ENCODE results near the gene CDKN2D.
A peak's percentile ranks its signal among the peaks of the same experiment; 100 is the strongest.
"Not testable (repeated sequence)": the region's sequence is repeated elsewhere in the genome, so short reads cannot be mapped to it uniquely, and the experiment has no call there.

CDKN2D gene

DNA sequence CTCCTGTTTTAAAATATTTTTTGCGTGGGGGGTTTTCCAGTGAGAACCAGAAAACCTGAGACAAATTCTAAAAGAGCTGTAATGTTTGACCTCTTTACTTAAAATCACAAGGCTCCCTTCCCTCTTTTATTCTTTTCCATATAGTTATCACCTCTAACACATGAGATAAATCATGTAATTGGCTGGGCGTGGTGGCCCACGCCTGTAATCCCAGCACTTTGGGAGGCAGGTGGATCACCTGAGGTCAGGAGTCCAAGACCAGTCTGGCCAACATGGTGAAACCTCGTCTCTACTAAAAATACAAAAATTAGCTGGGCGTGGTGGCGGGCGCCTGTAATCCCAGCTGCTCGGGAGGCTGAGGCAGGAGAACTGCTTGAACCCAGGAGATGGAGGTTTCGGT lies 17.8 kb downstream of the CDKN2D start:
- not testable (repeated sequence) for DNase-seq

DNA sequence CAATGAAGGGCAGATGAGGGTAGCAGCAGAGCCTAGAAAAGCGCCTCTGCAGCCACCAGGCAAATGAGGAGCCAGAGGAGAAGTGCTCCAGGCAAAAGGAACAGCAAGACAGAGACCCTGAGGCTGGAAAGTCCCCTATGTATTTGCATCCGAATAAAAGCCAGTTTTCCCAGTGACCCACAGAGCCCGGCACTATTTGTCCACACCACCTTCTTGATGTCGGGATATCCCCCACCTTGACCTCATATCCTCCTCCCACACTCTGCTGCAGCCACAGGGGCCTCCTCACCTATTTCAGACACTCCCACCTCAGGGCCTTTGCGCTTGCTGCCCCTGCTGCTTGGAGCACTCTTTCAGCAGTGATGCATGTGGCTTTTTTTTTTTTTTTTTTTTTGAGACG lies 18.4 kb downstream of the CDKN2D start:
- no peak for DNase-seq

DNA sequence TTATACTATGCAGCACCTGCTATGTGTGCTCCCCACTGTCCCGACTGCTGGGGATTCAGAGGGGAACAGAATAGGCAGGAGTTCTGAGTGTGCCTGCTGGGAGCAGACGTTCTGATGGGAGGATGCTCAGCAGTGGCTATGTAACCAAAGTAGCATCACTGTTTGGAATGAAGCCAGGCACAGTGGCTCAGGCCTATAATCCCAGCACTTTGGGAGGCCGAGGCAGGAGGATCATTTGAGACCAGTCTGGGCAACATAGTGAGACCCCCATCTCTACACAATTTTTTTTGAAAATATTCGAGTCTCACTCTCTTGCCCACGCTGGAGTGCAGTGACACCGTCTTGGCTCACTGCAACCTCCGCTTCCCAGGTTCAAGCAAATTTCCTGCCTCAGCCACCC lies 19.0 kb downstream of the CDKN2D start:
- no peak for DNase-seq

DNA sequence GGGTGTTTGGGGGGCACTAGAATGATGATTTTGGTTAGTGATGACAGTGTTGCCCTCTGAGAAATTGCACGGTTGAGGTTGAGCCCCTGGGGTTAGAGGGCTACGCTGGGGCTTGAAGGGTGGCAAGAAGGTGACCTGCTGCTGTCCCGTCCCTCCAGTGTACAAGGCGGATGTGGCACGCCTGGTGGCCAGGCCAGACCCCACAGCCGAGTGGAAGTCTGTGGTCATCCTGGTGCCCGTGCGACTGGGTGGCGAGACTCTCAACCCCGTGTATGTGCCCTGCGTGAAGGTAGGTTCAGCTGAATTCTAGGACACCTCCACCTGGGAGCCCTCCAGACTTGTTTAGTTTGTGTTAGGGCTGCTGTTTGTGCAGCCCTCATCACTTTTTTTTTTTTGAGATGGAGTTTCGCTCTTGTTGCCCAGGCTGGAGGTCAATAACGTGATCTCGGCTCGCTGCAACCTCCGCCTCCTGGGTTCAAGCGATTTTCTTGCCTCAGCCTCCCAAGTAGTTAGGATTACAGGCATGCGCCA lies 20.0 kb downstream of the CDKN2D start:
- no peak for DNase-seq

DNA sequence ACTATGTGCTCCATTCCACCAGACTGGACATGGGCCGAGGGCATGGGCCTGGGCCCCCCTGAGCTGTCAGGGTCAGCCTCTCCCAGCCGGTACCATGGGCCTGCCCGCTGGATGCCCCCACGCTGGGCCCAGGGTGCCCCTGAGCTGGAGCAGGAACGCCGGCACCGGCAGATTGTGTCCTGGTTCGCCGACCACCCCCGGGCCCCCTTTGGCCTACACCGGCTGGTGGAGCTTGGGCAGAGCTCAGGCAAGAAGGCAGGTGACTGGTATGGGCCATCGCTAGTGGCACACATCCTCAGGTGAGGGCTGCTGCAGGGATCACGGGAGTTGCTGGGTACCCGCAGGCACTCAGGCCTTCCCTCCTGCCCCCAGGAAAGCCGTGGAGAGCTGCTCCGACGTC lies 22.0 kb downstream of the CDKN2D start:
- no peak for DNase-seq

DNA sequence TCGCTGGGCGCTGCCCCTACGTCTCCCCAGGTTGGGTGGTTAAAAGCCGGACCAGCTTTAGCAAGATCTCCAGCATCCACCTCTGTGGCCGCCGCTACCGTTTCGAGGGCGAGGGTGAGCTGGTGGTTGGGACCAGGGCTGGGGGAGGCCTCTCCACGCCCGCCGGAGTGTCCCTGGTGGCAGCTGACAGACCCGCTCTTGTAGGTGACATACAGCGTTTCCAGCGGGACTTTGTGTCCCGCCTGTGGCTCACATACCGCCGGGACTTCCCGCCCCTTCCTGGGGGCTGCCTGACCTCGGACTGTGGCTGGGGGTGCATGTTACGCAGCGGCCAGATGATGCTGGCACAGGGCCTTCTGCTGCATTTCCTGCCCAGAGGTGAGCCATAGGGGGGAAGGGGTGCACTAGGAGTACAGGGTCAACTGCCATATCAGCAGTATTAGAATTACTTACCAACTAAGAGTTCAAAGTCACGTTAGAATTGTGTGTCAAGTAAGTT lies 24.0 kb downstream of the CDKN2D start:
- DNase-seq, result no peak

DNA sequence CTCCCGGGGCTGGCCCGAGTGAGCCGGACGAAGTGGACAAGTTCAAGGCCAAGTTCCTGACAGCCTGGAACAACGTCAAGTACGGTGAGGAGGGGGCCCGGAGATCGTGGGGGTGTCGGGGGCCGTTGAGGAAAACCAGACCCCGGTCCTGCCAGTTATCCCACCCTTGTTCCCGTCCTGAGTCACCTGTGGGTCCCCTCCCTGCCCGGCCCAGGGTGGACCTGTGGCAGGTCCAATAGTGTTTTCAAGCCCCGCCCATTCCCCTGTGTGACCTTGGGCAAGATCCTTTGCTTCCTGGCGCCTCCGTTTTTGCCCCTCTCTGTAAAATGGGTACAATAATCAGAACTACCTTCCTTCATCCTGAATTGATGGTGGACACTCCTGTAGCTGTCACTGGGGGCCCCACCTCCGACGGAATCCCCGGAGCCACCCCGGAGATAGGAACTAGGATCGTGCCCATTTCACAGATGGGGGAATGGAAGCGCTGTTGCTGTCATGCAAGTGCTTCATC lies 24.5 kb downstream of the CDKN2D start:
- no peak for DNase-seq

DNA sequence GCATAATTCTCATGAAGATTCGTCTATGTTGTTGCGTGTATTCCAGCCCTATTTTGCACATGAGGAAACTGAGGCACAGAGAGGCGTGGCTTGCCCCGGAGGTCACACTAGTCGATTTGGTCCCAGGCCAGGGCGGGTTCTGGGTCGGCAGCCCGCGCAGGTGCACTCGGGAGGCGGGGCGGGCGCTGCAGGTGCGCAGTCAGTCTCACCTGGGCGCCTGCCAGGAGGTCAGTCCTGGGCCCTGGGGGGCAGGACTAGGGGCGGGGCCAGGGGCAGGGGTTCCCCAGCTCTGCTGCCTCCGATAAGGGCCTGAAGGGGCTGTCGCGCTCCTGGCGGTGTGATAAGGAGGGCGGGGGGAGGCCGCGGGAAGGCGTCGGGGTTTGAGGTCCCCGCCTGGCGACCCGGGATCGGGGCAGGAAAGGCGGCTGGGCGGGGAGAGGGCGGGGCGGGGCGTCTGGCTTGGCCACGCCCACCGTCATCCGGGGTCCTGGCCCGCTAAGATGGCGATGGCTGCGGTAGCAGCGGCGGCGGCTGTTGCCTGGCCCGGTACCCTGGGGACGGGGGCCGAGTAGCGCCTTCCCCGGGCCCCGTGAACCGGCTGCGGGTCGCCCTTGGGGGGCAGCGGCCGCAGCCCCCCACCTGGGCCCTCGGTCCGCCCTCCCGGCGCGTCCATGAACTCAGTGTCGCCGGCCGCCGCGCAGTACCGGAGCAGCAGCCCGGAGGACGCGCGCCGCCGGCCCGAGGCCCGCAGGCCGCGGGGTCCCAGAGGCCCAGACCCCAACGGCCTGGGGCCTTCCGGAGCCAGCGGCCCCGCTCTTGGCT lies 25.1 kb downstream of the CDKN2D start, which contains the start of gene ATG4D:
ATG4D (plus strand) TSS at position 485 of the 822 bp plus-strand sequence; CDS start at position 672, 187 bp downstream.
- peak; percentile 79 for DNase-seq

DNA sequence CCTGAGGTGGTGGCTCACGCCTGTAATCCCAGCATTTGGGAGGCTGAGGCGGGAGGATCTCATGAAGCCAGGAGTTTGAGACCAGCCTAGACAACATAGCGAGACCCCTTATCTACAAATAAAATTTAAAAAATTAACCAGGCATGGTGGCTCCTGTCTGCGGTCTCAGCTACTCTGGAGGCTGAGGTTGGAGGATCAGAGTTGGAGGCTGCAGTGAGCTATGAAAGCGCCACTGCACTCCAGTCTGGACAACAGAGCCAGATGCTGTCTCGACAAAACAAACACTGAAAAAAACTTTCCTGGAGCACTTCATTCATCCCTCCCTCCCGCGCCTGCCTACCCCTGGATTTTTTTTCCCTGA lies 25.7 kb downstream of the CDKN2D start:
- no peak for DNase-seq

DNA sequence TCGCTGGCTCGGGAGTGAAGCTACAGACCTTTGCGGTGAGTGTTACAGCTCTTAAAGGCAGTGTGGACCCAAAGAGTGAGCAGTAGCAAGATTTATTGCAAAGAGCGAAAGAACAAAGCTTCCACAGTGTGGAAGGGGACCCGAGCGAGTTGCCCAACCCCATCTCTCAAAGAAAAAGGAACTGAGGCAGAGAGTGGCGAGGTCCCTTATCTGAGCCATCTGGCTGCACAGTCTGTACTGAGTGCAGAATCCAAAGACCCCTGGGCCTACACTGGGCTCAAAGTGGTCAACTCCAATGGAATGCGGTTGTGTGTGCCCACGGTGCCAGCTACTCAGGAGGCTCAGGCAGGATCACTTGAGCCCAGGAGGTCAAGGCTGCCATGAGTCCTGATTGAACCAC lies 29.8 kb downstream of the CDKN2D start:
- not testable (repeated sequence) for DNase-seq

DNA sequence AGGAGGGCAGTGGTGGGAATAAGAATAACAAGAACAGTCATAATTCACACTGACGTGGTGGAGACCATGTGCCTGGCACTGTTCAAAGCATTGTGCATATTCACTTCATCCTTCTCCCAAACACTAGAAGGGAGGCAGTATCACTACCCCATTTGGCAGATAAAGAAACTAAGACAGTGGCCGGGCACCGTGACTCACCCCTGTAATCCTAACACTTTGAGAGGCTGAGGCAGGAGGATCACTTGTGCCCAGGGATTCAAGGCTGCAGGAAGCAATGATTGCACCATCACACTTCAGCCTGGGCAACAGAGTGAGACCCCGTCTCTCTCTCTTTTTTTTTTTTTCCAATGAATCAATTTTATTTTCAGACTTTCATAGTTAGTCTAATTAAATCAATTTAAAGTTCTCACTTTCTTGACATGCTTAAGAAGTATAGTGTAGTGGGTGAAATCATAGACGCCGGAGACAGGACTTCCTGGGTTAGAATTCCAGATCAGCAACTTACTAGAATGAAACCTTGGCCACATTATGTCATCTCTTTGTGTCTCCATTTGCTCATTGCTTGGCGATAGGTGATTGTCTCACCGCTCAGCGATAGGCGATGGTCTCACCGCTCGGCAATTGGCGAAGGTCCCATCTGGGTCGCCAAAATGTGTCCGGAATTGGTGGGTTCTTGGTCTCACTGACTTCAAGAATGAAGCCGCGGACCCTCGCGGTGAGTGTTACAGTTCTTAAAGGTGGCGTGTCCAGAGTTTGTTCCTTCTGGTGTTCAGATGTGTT lies 30.4 kb downstream of the CDKN2D start:
- no peak for DNase-seq

DNA sequence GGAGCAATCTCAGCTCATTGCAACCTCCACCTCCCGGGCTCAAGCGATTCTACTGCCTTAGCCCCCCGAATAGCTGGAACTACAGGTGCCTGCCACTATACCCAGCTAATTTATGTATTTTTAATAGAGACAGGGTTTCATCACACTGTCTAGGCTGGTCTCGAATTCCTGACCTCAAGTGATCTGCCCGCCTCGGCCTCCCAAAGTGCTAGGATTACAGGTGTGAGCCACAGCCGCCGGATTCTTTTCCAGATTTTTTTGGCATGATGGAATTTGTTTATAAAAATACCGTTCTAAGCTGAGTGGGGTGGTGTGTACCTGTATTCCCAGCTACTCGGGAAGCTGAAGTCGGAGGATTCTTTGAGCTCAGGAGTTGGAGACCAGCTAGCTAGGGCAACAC lies 31.1 kb downstream of the CDKN2D start:
- no peak for DNase-seq

DNA sequence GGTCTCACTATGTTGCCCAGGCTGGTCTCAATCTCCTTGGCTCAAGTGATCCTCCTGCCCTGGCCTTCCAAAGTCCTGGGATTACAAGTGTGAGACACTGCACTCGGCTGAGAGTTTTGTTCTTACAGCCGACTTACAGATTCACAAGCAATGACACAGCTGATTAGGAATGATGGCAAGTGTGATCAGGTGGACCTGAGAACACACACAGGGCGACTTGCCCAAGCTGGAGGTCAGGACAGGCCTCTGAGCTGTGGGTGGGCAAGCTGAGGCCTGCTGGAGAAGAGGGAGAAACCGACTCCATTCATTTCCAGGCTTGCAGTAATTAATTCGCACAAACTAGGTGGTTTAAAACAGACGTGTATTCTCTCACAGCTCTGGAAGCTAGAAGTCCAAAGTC lies 33.2 kb downstream of the CDKN2D start:
- DNase-seq, result no peak

DNA sequence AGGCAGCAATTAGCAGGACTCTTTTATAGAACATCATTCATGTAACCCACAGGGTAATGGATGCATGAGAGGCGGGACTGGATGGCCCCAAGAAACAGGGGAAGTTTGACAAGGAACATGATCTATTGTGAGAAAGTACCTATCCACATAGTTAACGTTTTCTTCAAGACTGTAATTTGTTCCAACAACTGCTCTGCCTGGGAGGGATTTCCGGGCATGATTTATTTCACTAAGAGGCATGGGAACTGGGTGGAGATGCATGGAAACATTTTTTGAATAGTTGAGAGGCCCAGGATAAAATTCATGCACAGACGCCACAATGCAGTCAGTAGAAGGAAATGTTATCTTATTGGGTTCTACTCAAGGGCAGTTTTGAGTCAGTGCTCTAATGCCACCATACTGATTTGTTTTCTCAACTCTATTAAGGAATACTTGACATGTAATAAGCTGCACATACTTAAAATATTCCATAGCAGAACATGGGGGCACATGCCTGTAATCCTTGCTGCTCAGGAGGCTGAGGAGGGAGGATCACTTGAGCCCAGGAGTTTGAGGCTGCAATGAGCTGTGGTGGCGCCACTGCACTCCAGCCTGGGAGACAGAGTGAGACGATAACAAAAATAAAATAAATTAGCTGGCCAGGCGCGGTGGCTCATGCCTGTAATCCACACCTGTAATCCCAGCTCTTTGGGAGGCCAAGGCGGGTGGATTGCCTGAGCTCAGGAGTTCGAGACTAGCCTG lies 35.0 kb downstream of the CDKN2D start:
- DNase-seq, result no peak

DNA sequence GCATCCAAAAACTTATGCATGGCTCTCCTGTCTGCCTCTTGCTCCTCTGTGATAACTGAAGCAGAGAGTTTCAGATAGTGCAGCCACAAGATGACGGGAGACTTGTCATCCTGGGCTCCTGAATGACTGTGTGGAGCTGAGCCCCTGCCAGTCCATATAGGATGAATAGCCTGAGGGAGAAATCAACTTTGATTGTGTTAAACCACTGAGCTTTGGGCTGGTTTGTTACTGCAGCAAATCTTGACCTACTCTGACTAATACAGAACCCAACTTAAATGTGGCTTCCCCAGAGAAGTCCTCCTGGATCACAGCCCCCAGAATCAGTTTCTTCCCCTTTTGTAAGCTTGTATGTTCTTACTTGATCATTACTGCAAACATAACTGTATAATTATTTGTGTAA lies 36.3 kb downstream of the CDKN2D start:
- no peak for DNase-seq

DNA sequence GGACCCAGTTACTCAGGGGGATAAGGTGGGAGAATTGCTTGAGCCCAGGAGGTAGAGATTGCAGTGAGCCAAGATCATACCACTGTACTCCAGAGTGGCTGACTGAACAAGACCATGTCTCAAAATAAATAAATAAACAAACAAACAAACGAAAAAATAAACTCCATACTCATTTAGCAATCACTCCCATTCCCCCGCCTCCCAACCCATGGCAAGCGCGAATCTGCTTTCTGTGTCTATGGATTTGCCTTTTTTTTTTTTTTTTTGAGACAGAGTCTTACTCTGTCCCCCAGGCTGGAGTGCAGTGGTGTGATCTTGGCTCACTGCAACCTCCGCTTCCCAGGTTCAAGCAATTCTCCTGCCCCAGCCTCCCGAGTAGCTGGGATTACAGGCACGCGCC lies 41.9 kb downstream of the CDKN2D start:
- not testable (repeated sequence) for DNase-seq

DNA sequence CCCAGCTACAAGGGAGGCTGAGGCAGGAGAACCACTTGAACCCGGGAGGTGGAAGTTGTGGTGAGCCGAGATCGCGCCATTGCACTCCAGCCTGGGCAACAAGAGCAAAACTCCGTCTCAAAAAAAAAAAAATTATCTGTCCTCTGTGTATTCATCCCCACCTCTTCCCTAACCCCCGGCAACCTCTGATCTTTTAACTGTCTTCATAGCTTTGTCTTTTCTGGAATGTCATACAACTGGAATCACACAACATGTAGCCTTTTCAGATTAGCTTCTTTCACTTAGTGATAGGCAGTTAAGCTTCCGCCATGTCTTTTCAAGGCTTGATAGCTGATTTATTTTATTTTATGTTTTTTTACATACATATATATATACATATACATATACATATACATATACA lies 43.1 kb downstream of the CDKN2D start:
- DNase-seq, result no peak

DNA sequence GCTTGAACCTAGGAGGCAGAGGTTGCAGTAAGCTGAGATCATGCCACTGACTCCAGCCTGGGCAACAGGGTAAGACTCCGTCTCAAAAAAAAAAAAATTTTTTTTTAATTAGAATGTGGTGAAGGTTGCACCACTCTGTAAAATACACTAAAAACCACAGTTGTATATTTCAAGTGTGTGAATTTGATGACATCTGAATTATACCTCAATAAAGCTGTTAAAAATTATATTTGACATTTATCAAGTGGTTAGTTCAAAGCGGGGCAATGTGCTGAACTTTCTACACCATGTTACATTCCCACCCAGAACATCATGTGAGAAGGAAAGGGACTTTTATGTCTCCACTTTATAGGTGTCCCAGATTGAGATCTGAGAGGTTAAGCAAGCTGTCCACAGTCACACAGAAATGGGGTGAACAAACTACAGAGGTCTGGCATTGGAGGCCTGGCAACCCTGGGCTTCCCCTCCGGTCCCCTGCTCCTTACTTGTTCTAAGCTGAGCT lies 45.6 kb downstream of the CDKN2D start:
- no peak for DNase-seq

DNA sequence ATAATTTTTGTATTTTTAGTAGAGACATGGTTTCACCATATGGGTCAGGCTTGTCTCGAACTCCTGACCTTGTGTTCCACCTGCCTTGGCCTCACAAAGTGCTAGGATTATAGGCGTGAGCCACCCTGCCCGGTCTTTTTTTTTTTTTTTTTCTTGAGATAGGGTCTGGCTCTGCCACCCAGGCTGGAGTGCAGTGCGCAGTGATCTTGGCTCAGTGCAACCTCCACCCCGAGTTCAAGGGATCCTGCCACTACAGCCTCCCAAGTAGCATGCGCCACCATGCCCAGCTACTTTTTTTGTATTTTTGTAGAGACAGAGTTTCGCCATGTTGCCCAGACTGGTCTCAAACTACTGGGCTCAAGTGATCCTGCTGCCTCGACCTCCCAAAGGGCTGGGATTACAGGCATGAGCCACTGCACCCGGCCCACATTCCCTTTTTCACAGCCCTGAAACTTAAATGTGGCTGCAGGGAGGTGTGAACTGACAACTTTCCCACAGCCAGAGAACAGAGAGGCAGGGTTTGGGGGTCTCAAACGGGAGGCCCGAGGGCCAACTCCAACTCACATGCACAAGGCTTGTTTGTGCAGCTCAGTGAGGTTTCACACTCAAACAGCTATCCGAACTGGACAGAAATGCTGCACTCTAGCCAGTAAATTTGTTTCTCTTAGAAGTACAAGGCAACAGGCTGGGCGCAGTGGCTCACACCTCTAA lies 47.2 kb downstream of the CDKN2D start:
- no peak for DNase-seq

DNA sequence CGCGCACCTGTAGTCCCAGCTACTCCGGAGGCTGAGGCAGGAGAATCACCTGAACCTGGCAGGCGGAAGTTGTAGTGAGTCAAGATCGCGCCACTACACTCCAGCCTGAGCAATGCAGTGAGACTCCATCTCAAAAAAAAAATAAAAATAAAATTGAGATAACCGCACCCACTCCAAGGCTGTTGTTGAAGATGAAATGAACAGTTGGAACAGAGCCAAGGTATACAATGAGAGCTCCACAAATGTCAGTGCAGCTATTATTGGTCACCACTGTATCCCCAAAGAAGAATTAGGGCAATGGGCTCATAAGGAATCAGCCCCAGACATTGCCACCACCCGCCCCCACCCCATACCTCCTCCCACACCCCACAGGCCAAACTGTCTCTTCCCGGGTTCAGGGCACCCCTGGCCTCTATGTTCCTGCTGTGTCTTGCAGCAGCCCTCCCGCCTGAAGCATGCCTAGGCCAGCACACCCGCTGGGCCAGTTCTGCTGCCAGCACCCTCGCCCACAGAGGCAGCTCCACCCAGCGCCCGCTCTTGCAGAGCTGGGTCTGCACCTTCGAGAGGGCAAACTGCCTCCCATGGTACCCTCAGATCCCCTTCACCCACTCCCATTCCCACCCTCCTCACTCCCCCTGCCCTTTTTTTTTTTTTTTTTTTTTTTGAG lies 48.0 kb downstream of the CDKN2D start:
- DNase-seq, result no peak

DNA sequence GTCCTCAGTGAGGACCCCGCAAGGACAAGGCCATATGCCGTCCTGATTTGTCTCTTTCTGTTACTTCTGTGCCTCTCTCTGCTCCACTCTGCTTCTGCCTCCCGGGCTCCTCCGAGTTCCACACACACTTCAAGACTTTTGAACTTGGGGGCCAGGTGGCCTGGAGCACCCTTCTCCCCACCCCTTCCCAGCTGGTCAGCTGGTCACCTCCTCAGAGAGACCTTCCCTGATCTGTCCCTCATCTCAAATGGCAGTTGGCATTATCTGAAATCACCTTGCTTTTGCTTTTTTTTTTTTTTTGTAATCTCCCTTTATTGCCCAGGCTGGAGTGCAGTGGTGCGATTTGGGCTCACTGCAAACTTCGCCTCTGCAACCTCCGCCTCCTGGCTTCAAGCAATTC lies 49.4 kb downstream of the CDKN2D start:
- DNase-seq, result no peak
